ENCODE results near the gene SCO2.

SCO2 gene

DNA sequence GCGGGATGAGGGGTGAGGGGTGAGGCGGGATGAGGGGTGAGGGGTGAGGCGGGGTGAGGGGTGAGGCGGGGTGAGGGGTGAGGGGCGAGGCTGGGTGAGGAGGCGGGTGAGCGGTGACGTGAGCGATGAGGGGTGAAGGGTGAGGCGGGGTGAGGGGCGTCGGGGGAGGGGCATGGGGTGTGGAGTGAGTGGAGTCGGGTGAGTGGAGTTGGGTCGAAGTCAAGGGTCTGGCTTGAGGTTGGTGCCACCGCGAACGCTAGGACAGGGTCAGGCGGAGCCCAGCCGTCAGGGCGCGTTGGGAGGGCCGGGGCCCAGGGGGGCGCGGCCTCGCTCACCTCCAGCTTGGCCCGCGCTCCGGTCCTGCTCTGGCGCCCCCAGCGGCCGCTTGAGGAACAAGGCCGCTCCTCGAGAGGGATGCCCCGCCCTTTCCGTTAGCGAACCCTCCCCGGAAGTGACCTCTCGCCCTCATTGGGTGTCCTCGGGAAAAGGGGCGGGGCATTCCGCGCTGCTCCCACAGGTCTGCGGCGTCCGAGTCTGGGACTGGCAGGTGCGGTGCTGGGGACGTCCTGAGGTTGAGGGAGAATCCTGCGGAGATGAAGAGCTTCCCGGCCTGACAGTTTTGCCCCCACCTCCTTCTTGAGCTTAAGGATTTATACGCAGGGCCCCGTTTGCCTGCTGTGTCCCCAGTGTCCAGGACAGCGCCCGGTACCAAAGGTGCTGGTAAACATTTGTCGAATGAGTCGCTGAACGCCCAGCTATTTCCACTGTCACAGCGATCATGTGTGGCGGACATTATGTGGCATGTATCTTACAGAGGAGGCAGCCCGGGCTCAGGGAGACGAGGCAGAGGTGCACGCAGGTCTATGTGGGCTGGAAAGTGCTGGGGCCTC is 37.4 kb upstream of the SCO2 start, which contains the start of gene SYCE3:
Gene SYCE3 (minus strand): TSS at position 397 of the 890 bp plus-strand sequence. CDS start 6,514 bp downstream, outside the sequence.
- in situ Hi-C loops (cut with MboI; ENCODE audit: low pct_unique_long_range_greater_than_20kb, low sequenced_read_pairs, unreplicated experiment): no loop called here
- peak; percentile 96 for DNase-seq (ENCODE audit: low spot score)
- TF ChIP-seq, protein P1, sequence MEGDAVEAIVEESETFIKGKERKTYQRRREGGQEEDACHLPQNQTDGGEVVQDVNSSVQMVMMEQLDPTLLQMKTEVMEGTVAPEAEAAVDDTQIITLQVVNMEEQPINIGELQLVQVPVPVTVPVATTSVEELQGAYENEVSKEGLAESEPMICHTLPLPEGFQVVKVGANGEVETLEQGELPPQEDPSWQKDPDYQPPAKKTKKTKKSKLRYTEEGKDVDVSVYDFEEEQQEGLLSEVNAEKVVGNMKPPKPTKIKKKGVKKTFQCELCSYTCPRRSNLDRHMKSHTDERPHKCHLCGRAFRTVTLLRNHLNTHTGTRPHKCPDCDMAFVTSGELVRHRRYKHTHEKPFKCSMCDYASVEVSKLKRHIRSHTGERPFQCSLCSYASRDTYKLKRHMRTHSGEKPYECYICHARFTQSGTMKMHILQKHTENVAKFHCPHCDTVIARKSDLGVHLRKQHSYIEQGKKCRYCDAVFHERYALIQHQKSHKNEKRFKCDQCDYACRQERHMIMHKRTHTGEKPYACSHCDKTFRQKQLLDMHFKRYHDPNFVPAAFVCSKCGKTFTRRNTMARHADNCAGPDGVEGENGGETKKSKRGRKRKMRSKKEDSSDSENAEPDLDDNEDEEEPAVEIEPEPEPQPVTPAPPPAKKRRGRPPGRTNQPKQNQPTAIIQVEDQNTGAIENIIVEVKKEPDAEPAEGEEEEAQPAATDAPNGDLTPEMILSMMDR (IDR thresholded peaks at IDR 0.05; ENCODE audit: extremely low read depth, insufficient read depth, missing control alignments): peak; percentile 90

DNA sequence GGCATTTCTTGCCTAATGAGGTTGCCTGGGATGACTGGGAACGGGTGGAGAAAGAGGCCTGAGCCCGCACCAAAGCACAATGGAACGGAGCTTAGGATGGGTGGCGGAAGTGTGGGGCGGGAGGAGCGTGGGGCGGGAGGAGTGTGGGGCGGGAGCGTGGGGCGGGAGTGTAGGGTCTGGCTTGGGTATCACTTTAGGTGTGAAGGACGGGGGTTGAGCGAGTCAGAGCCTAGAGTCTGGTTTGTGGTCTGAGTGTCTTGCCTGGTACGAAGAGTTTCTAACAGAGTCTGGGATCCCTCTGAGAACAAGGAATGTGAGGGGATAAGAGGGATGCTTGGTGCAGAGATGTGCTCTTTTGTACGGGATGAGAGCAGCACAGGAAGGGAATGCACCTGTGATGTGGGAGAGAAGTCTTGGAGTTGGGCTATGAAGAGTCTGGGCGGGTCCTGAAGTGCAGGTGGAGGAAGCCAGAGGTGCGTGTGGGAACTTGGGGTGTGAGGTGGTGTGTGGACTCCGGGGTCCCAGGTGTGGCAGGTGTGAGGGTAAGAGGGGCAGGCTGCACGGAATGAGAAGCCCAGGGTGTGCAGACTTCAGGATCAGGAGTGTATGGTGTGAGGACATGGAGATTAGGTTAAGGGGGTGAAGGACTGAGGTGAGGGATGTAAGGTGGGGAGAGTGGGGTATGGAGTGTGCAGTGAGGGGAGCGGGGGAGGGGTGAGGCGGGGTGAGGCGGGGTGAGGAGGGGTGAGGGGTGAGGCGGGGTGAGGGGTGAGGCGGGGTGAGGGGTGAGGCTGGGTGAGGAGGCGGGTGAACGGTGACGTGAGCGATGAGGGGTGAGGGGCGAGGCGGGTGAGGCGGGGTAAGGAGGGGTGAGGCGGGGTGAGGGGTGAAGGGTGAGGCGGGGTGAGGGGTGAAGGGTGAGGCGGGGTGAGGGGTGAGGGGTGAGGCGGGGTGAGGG is 36.3 kb upstream of the SCO2 start:
- DNase-seq (ENCODE audit: low spot score): no peak
- in situ Hi-C loops (cut with MboI; ENCODE audit: low pct_unique_long_range_greater_than_20kb, low sequenced_read_pairs, unreplicated experiment): no loop called here
- TF ChIP-seq, protein P1 (IDR thresholded peaks at IDR 0.05; ENCODE audit: extremely low read depth, insufficient read depth, missing control alignments): no peak

DNA sequence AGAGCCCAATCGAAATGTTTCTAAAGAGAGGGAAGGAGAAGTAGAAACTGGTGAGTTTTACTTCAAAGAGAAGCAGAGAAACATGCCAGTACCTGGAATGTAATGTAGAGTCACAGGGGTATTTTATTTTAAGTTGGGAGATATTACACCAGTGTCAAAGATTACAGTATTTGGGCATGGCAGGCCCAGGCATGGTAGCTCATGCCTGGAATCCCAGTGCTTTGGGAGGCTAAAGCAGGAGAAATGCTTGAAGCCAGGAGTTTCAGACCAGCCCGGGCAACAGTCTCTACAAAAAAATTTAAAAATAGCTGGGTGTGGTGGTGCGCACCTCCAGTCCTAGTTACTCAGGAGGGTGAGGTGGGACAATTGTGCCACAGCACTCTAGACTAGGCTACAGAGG is 34.6 kb upstream of the SCO2 start:
- in situ Hi-C loops (cut with MboI; ENCODE audit: low pct_unique_long_range_greater_than_20kb, low sequenced_read_pairs, unreplicated experiment): no loop called here
- TF ChIP-seq, protein P1 (IDR thresholded peaks at IDR 0.05; ENCODE audit: extremely low read depth, insufficient read depth, missing control alignments): no peak
- no peak for DNase-seq (ENCODE audit: low spot score)

GRCh38 chr22:50556703-50557102 is 31.3 kb upstream of the SCO2 start:
- TF ChIP-seq, protein P1 (IDR thresholded peaks at IDR 0.05; ENCODE audit: extremely low read depth, insufficient read depth, missing control alignments): no peak
- no peak for DNase-seq (ENCODE audit: low spot score)
- in situ Hi-C loops (cut with MboI; ENCODE audit: low pct_unique_long_range_greater_than_20kb, low sequenced_read_pairs, unreplicated experiment): no loop called here

DNA sequence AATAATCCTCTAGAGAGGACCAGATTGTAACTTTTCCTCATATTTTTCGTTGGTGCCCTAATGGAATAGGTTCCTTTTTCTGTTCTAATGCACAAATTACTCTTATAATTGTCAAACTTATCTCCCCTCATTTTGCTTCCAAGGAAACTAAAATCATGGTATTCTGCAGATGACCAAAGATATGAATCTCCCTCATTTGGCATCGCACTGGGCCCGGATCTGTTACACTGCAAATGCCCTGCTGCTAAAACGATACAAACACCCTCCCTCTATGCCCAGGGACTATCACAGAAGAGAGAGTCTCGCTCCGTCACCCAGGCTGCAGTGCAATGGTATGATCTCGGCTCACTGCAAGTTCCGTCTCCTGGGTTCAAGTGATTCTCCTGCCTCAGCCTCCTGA is 27.9 kb upstream of the SCO2 start:
- DNase-seq (ENCODE audit: low spot score): no peak
- in situ Hi-C loops (cut with MboI; ENCODE audit: low pct_unique_long_range_greater_than_20kb, low sequenced_read_pairs, unreplicated experiment): no loop called here
- TF ChIP-seq, protein P1 (IDR thresholded peaks at IDR 0.05; ENCODE audit: extremely low read depth, insufficient read depth, missing control alignments): no peak

DNA sequence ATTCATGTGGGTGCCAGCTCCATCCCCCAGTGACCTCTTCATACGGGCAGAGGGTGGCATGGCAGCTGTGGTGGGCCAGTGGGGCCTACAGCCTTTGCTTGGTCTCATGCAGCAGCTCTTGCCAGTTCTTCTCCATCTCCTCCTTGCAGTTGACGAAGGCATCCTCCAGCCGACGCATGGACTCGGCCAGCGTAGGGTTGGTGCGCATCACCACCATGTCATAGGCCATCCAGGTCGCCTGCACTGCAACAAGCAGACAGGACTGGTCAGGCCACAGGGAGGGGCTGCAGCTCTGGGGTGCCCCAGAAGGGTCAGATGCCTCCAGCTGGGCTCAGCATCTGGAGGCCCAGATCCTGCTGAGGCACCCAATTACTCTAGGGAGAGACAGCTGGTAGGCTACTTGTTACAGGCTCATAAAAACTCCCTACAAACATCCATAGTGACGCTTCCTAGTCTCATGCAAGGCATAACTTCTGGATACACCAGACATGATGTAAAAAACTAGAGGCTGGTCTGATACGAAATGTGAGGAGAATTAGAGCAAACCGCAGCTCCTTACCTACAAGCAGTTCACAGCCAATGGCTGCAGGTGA is 25.9 kb upstream of the SCO2 start:
- DNase-seq (ENCODE audit: low spot score): no peak
- in situ Hi-C loops (cut with MboI; ENCODE audit: low pct_unique_long_range_greater_than_20kb, low sequenced_read_pairs, unreplicated experiment): no loop called here
- TF ChIP-seq, protein P1 (IDR thresholded peaks at IDR 0.05; ENCODE audit: extremely low read depth, insufficient read depth, missing control alignments): no peak

Measured in GM13977 (cell line).